K562 (cell line): Measurements from ENCODE around the gene C7orf25. TPM values are rescaled to one million over a fixed set of nuclear protein-coding genes. Genes with fewer than 3 reads are reported as not detected.

Experiments used
- ATAC-seq: fragments of 200-7000 bp; cut with Tn5 transposase; 3 replicates; pipeline ENCODE4 v1.9.1; 2020; ENCODE audit warnings: moderate library complexity
- BruUV-seq: library from RNA; stranded (reverse); fragments of 400-500 nt; replicated peaks from 2 replicates; lab custom pipeline; 2021; lab: Mats Ljungman, UMichigan
- CTCF ChIA-PET: fragments of 300-600 bp; formaldehyde crosslinking; extraction: SDS; loops from one replicate; lab custom pipeline; 2021; ENCODE audit warnings: low intra/inter-chr PET ratio; lab: Yijun Ruan, JAX
- POLR2A ChIA-PET: fragments of 300-600, 350-650 bp; sonication (Branson Sonifier 250); formaldehyde crosslinking; extraction: SDS; loops from one replicate; lab custom pipeline; 2021; ENCODE audit warnings: antibody characterized with exemption, inconsistent platforms; lab: Yijun Ruan, JAX
- DNase-seq, 4 experiments: peaks; one replicate each; pipeline versions ENCODE4 v3.0.0 to v3.0.0-alpha.2; 2011 to 2018; ENCODE audit warnings: low spot score in 3 of 4, mixed read lengths in 3 of 4; ENCODE audit errors: extremely low read depth in 1 of 4
- FAIRE-seq: peaks from 2 replicates; lab custom pipeline; 2011; peaks lifted over from hg19 to GRCh38; lab: Jason Lieb, UNC
- H2AFZ ChIP-seq: 2 replicates; pipeline ENCODE4 v1.6.0; 2011; ENCODE audit warnings: low read depth, low read length, control low read depth, inconsistent platforms
- H3K27ac ChIP-seq: fragments of 200-600 bp; 3 replicates; pipeline ENCODE4 v1.8.0; 2011; ENCODE audit warnings: low read depth, mild to moderate bottlenecking, control low read depth, inconsistent platforms, low read length, moderate library complexity, mixed read lengths; ENCODE audit errors: extremely low read depth
- H3K27me3 ChIP-seq, 2 experiments: fragments of 300-600 bp in 1 of 2; 2 replicates in 1 of 2; 3 replicates in 1 of 2; pipeline versions ENCODE4 v1.6.0 to v1.8.0; 2011; ENCODE audit warnings: inconsistent platforms in 2 of 2, low read length in 2 of 2, mild to moderate bottlenecking in 1 of 2, mixed read lengths in 1 of 2, moderate library complexity in 1 of 2; ENCODE audit not compliant: control insufficient read depth in 2 of 2, insufficient read depth in 2 of 2
- H3K36me3 ChIP-seq: fragments of 300-600 bp; 3 replicates; pipeline ENCODE4 v1.8.0; 2011; ENCODE audit warnings: mild to moderate bottlenecking, low read length, inconsistent platforms; ENCODE audit not compliant: control insufficient read depth, insufficient read depth
- H3K4me1 ChIP-seq, 2 experiments: fragments of 200-600 bp in 1 of 2; replicated peaks in 1 of 2; 2 replicates in 1 of 2; 3 replicates in 1 of 2; pipeline versions ENCODE4 v1.5.1 to v1.8.0; 2011; ENCODE audit warnings: inconsistent platforms in 2 of 2, low read length in 2 of 2, mild to moderate bottlenecking in 1 of 2, mixed read lengths in 1 of 2, moderate library complexity in 1 of 2; ENCODE audit not compliant: control insufficient read depth in 2 of 2, insufficient read depth in 2 of 2
- H3K4me2 ChIP-seq: 2 replicates; pipeline ENCODE4 v1.6.1; 2011; ENCODE audit warnings: low read length, control low read depth, inconsistent platforms, mixed read lengths; ENCODE audit not compliant: insufficient read depth
- H3K4me3 ChIP-seq: fragments of 200-600 bp; sonication (generic), shearing (Covaris generic); 2 replicates; pipeline ENCODE4 v1.5.1; 2016; ENCODE audit warnings: control low read depth, inconsistent platforms
- H3K79me2 ChIP-seq: fragments of 200-600 bp; 3 replicates; pipeline ENCODE4 v1.8.0; 2011; ENCODE audit warnings: low read length, inconsistent platforms; ENCODE audit not compliant: control insufficient read depth, insufficient read depth
- H3K9ac ChIP-seq, 2 experiments: 2 replicates each; pipeline versions ENCODE4 v1.6.0 to v1.6.1; 2011; ENCODE audit warnings: low read depth in 2 of 2, low read length in 2 of 2, control low read depth in 1 of 2, inconsistent platforms in 1 of 2, mild to moderate bottlenecking in 1 of 2, mixed read lengths in 1 of 2; ENCODE audit not compliant: insufficient read depth in 1 of 2
- H3K9me1 ChIP-seq: one replicate; pipeline ENCODE4 v1.6.0; 2011; ENCODE audit warnings: inconsistent platforms, mild to moderate bottlenecking, low read length, moderate library complexity; ENCODE audit not compliant: control insufficient read depth, insufficient read depth
- H3K9me3 ChIP-seq: replicated peaks from 2 replicates; pipeline ENCODE4 v1.5.1; 2011; ENCODE audit warnings: low read depth, low read length, inconsistent platforms; ENCODE audit not compliant: control insufficient read depth, insufficient read depth
- H4K20me1 ChIP-seq: replicated peaks from 2 replicates; pipeline ENCODE4 v1.6.1; 2011; ENCODE audit warnings: low read length, inconsistent platforms, mixed read lengths; ENCODE audit not compliant: control insufficient read depth, insufficient read depth
- BRD4 ChIP-seq: fragments of 200-600 bp; sonication (generic); IDR thresholded peaks from 2 replicates; pipeline ENCODE4 v1.6.1; 2017; ENCODE audit warnings: inconsistent platforms
- ELK1 ChIP-seq: sonication (generic); formaldehyde crosslinking; IDR thresholded peaks from 2 replicates; pipeline ENCODE4 v1.8.1; 2022; ENCODE audit warnings: missing genetic modification reagents
- U2AF1 ChIP-seq: fragments of 200-400 bp; formaldehyde crosslinking; optimal IDR thresholded peaks from 2 replicates; pipeline ENCODE3; 2017; ENCODE audit warnings: mild to moderate bottlenecking, low read depth, low read length, moderate library complexity
- ZNF263 ChIP-seq: sonication (generic); formaldehyde crosslinking; IDR thresholded peaks from 2 replicates; pipeline ENCODE4 v1.8.0; 2022; ENCODE audit warnings: mild to moderate bottlenecking, missing genetic modification reagents, borderline replicate concordance
- ZNF384 ChIP-seq: IDR thresholded peaks from 2 replicates; pipeline ENCODE4 v1.6.1; 2012; ENCODE audit warnings: low read depth, low read length, improper control_type of control experiment
- WGBS: fragments of 100-300 bp; shearing (Covaris generic); methylation state at CpG from one replicate; pipeline ENCODE4 v1.1.6; 2016; ENCODE audit warnings: low coverage, mixed read lengths; ENCODE audit not compliant: insufficient coverage; ENCODE audit errors: missing lambda C conversion rate; 5-methylcytosine and 5-hydroxymethylcytosine counted together
- in situ Hi-C: fragments of 300-500 bp; cut with MboI; formaldehyde crosslinking; loops from 4 replicates; pipeline ENCODE4 v1.15.0; 2018; ENCODE audit warnings: inconsistent platforms, mixed read lengths
- intact Hi-C: fragments of 100-400 bp; cut with micrococcal nuclease; formaldehyde crosslinking; loops from 2 replicates; pipeline ENCODE4 v1.14.2; 2022
- polyA plus RNA-seq, 8 experiments: library from polyadenylated mRNA; depleted of rRNA in 4 of 8; stranded (reverse) in 5 of 8; unstranded in 3 of 8; fragments of >200 nt; fragmentation: Nextera tagmentation in 2 of 8; fragmentation: Illumina TruSeq in 1 of 8; extraction: Ambion mirVana in 2 of 8; extraction: Trizol in 1 of 8; gene quantifications; 2 replicates each; pipeline versions ENCODE4 v1.2.1 to v1.2.3, GENCODE V29; 2011 to 2014; ENCODE audit warnings: inconsistent platforms in 1 of 8, missing spikeins in 1 of 8
- total RNA-seq, 7 experiments: library from RNA; depleted of rRNA in 6 of 7; stranded (reverse); fragments of >200 nt in 6 of 7; fragmentation: Illumina TruSeq in 2 of 7; extraction: Trizol in 2 of 7; gene quantifications; 2 replicates each; pipeline versions ENCODE4 v1.2.1 to v1.2.3, GENCODE V29; 2011 to 2021; ENCODE audit warnings: low replicate concordance in 1 of 7

Gene C7orf25
- total and polyA plus RNA-seq, 9 of the 15 experiments (the other 6 are each of a cell fraction or from before 2014, with no cell fraction given) = 1.2 to 4.7 (median 1.9) TPM

- H3K4me2 ChIP-seq = no peak overlapping the region
- FAIRE-seq (no peak), ATAC-seq (no peak)
- intact Hi-C loops (no loop called here), in situ Hi-C loops (no loop called here)
- POLR2A ChIA-PET = interaction anchor here (1.1 kb wide), 1 partner anchor 10 kb away, joined by 3 read pairs; no protein-coding TSS in a partner anchor
- no peak overlapping the region for H3K27ac ChIP-seq
- H3K36me3 ChIP-seq = no peaks in the 10 kb centered on the region
- H3K4me3 ChIP-seq = no peak overlapping the region
- H3K9me1 ChIP-seq = no peaks in the 10 kb centered on the region
- H3K79me2 ChIP-seq = no peaks in the 10 kb centered on the region
- H3K27me3 ChIP-seq = no peaks in the 10 kb centered on the region
- 23% methylated on average over 2 of the region's 2 CpGs for WGBS
- CTCF ChIA-PET = no interaction called here
- no peak overlapping the region for H2AFZ ChIP-seq
- TF ChIP-seq ELK1 (CRISPR knock-in tag) (no peak), U2AF1 (no peak), BRD4 (no peak), ZNF384 (no peak), ZNF263 (CRISPR knock-in tag) (no peak)
- TF ChIP-seq, all 486 proteins: peak for 0
- Histone ChIP-seq H3K4me1 (peaks cover 0 to 12% of the 10 kb centered on the region in 2 experiments; a peak in 2 of 5 replicates), H4K20me1 (no peaks in the 10 kb centered on the region), H3K9me3 (peaks cover 10% of the 10 kb centered on the region), H3K9ac (no peak overlapping the region)
- DNase-seq = no peak
- BruUV-seq = no TSS peak
These were observed 49.3 kb upstream of the C7orf25 start for GRCh38 chr7:42961170-42961569.
